ENCODE results near the gene SH2D3A. TPM values are rescaled to one million over a fixed set of nuclear protein-coding genes. Genes with fewer than 3 reads are reported as not detected.

SH2D3A gene
- total RNA-seq, 1 experiment from 2014 or later, result 17.9 TPM

GRCh38 chr19:6813659-6814058 lies 46.4 kb upstream of the SH2D3A start:
- H3K9me3 Mint-ChIP-seq, result peaks cover 18 to 78% of the 10 kb centered on the region in 2 experiments
- no peak overlapping the region for H2BK5ac ChIP-seq (ENCODE audit: insufficient read length, low read length)
- H3K56ac ChIP-seq (ENCODE audit: insufficient read length, low read depth, low read length), result no peak overlapping the region
- H4K91ac ChIP-seq (ENCODE audit: insufficient read length, low read depth, low read length), result no peak overlapping the region
- TF ChIP-seq CTCF (conservative IDR thresholded peaks at IDR 0.05), result no peak
- no peak overlapping the region for H3K27ac ChIP-seq (ENCODE audit: insufficient read length, low read depth, low read length)
- WGBS (ENCODE audit: extremely low coverage, insufficient read length, low lambda C conversion rate), result no CpG with 5 or more reads among the region's 4 CpGs
- H3K4me3 Mint-ChIP-seq, result no peak overlapping the region
- no peak overlapping the region for H3K27ac Mint-ChIP-seq
- H2BK120ac ChIP-seq (ENCODE audit: low read depth, low read length, poor library complexity, severe bottlenecking), result no peak overlapping the region
- H3K4me1 Mint-ChIP-seq, result no peaks in the 10 kb centered on the region
- no peaks in the 10 kb centered on the region for H3K79me1 ChIP-seq (ENCODE audit: insufficient read depth, low read depth, low read length, poor library complexity, severe bottlenecking)
- no peak overlapping the region for H3K9ac ChIP-seq (ENCODE audit: extremely low read depth, insufficient read length, low read length)
- no peak overlapping the region for H2AK5ac ChIP-seq (ENCODE audit: insufficient read length, low read length)
- DNase-seq, result no peak
- H3K4me1 ChIP-seq (ENCODE audit: insufficient read depth, low read length), result no peaks in the 10 kb centered on the region
- H3T11ph ChIP-seq (ENCODE audit: low read length), result no peak overlapping the region
- no peaks in the 10 kb centered on the region for H3K27me3 ChIP-seq (ENCODE audit: insufficient read depth, low read length)
- no peaks in the 10 kb centered on the region for H3K9me3 ChIP-seq (ENCODE audit: control insufficient read depth, low read depth, low read length)
- H2AFZ ChIP-seq (ENCODE audit: low read length), result no peak overlapping the region
- no peak overlapping the region for H2BK20ac ChIP-seq (ENCODE audit: low read depth, low read length, poor library complexity, severe bottlenecking)
- peaks cover 30% of the 10 kb centered on the region for H3K27me3 Mint-ChIP-seq (ENCODE audit: low read depth)
- no peak overlapping the region for H3K14ac ChIP-seq (ENCODE audit: insufficient read depth, low read length)
- peaks cover 0 to 7% (median 6%) of the 10 kb centered on the region in 3 experiments; a peak in 5 of 7 replicates for H3K36me3 Mint-ChIP-seq (ENCODE audit: insufficient read depth in 1 of 3, low read depth in 3 of 3)
- no peak overlapping the region for H4K8ac ChIP-seq (replicated peaks; ENCODE audit: insufficient read length, low read depth, low read length)
- H3K23ac ChIP-seq (ENCODE audit: insufficient read length, low read depth, low read length), result no peak overlapping the region
- H4K20me1 ChIP-seq (ENCODE audit: control insufficient read depth, insufficient read depth, insufficient read length), result no peaks in the 10 kb centered on the region
- H3K79me2 ChIP-seq (ENCODE audit: insufficient read depth, low read length), result no peaks in the 10 kb centered on the region
- no peak overlapping the region for H3K4ac ChIP-seq (ENCODE audit: low read depth, low read length)
- no peak overlapping the region for H4K5ac ChIP-seq (ENCODE audit: insufficient read length, low read depth, low read length)
- H2BK12ac ChIP-seq (ENCODE audit: insufficient read length, low read depth, low read length), result no peak overlapping the region
- no peak overlapping the region for H2BK15ac ChIP-seq (ENCODE audit: low read depth, low read length)
- H3K4me2 ChIP-seq (ENCODE audit: insufficient read depth, insufficient read length, low read length), result no peak overlapping the region
- H3K18ac ChIP-seq (ENCODE audit: insufficient read length, low read depth, low read length), result no peak overlapping the region
- H3K23me2 ChIP-seq (ENCODE audit: insufficient read length, low read depth, low read length, poor library complexity, severe bottlenecking), result no peaks in the 10 kb centered on the region
